GM21717 (cell line): ENCODE measurements around the gene LRRC75B.

Experiments
- ATAC-seq: cut with Tn5 transposase; IDR thresholded peaks from one replicate; pipeline ENCODE4 v1.9.1; 2021; ENCODE audit warnings: mild to moderate bottlenecking, moderate library complexity; ENCODE audit not compliant: unreplicated experiment

LRRC75B gene

GRCh38 chr22:24587948-24588347 is 4.9 kb downstream of the LRRC75B start:
- no peak for ATAC-seq

- ATAC-seq = no peak
Observed at GRCh38 chr22:24587251-24587650, 5.6 kb downstream of the LRRC75B start.

GRCh38 chr22:24585927-24586546 is 6.8 kb downstream of the LRRC75B start:
- ATAC-seq = no peak

- ATAC-seq = no peak
Observed at GRCh38 chr22:24585461-24585860, 7.4 kb downstream of the LRRC75B start.

GRCh38 chr22:24584871-24585411 is 7.9 kb downstream of the LRRC75B start:
- ATAC-seq = no peak

GRCh38 chr22:24584166-24584790 is 8.6 kb downstream of the LRRC75B start:
- ATAC-seq = no peak

- no peak for ATAC-seq
Observed at GRCh38 chr22:24583221-24584165, 9.4 kb downstream of the LRRC75B start.

- ATAC-seq = no peak
Observed at GRCh38 chr22:24582056-24582814, 10.6 kb downstream of the LRRC75B start.

- ATAC-seq = no peak
Observed at GRCh38 chr22:24580276-24580675, 12.6 kb downstream of the LRRC75B start.

- no peak for ATAC-seq
Observed at GRCh38 chr22:24579258-24579601, 13.6 kb downstream of the LRRC75B start.

GRCh38 chr22:24578355-24579257 is 14.3 kb downstream of the LRRC75B start:
- no peak for ATAC-seq

- ATAC-seq = no peak
Observed at GRCh38 chr22:24576778-24577177, 16.1 kb downstream of the LRRC75B start.

GRCh38 chr22:24571266-24571665 is 21.6 kb downstream of the LRRC75B start:
- ATAC-seq = no peak

GRCh38 chr22:24567668-24568067 is 25.2 kb downstream of the LRRC75B start:
- no peak for ATAC-seq

GRCh38 chr22:24566899-24567511 is 25.9 kb downstream of the LRRC75B start:
- ATAC-seq = no peak

GRCh38 chr22:24565077-24565476 is 27.8 kb downstream of the LRRC75B start:
- ATAC-seq = no peak

GRCh38 chr22:24564376-24565058 is 28.4 kb downstream of the LRRC75B start:
- ATAC-seq = no peak

- no peak for ATAC-seq
Observed at GRCh38 chr22:24563246-24563645, 29.6 kb downstream of the LRRC75B start.

GRCh38 chr22:24559471-24559870 is 33.4 kb downstream of the LRRC75B start:
- ATAC-seq = no peak
